ENCODE measurements around the gene EZR.

The EZR gene

GRCh38 chr6:158759966-158760617, 59.1 kb downstream of the EZR start:
- no peaks in the 10 kb centered on the region for H3K36me3 ChIP-seq (ENCODE audit: control insufficient read depth, insufficient read depth, low read length)
- WGBS (ENCODE audit: insufficient coverage, insufficient read length): no CpG with 5 or more reads among the region's 7 CpGs
- no peaks in the 10 kb centered on the region for H3K27me3 ChIP-seq (ENCODE audit: control insufficient read depth, insufficient read depth, low read length)
- H3K27ac ChIP-seq (ENCODE audit: low read length): no peak overlapping the region
- DNase-seq (ENCODE audit: low read depth, low spot score): no peak
- peaks cover 11% of the 10 kb centered on the region for H3K4me1 ChIP-seq (ENCODE audit: control insufficient read depth, insufficient read depth, low read length)
- no peaks in the 10 kb centered on the region for H3K9me3 ChIP-seq (ENCODE audit: control insufficient read depth, insufficient read depth, low read length)
- no peak overlapping the region for H3K4me3 ChIP-seq (ENCODE audit: low read length)

GRCh38 chr6:158758941-158759479, 60.2 kb downstream of the EZR start:
- DNase-seq (ENCODE audit: low read depth, low spot score): no peak
- no peaks in the 10 kb centered on the region for H3K27me3 ChIP-seq (ENCODE audit: control insufficient read depth, insufficient read depth, low read length)
- H3K36me3 ChIP-seq (ENCODE audit: control insufficient read depth, insufficient read depth, low read length): no peaks in the 10 kb centered on the region
- H3K4me1 ChIP-seq (ENCODE audit: control insufficient read depth, insufficient read depth, low read length): peaks cover 11% of the 10 kb centered on the region
- no peaks in the 10 kb centered on the region for H3K9me3 ChIP-seq (ENCODE audit: control insufficient read depth, insufficient read depth, low read length)
- no peak overlapping the region for H3K27ac ChIP-seq (ENCODE audit: low read length)
- WGBS (ENCODE audit: insufficient coverage, insufficient read length): no CpG with 5 or more reads among the region's 18 CpGs
- no peak overlapping the region for H3K4me3 ChIP-seq (ENCODE audit: low read length)

- no peak overlapping the region for H3K27ac ChIP-seq (ENCODE audit: low read length)
- H3K27me3 ChIP-seq (ENCODE audit: control insufficient read depth, insufficient read depth, low read length): no peaks in the 10 kb centered on the region
- WGBS (ENCODE audit: insufficient coverage, insufficient read length): no CpG with 5 or more reads among the region's 9 CpGs
- DNase-seq (ENCODE audit: low read depth, low spot score): peak; percentile 20
- H3K36me3 ChIP-seq (ENCODE audit: control insufficient read depth, insufficient read depth, low read length): no peaks in the 10 kb centered on the region
- H3K9me3 ChIP-seq (ENCODE audit: control insufficient read depth, insufficient read depth, low read length): no peaks in the 10 kb centered on the region
- H3K4me1 ChIP-seq (ENCODE audit: control insufficient read depth, insufficient read depth, low read length): peaks cover 11% of the 10 kb centered on the region
- no peak overlapping the region for H3K4me3 ChIP-seq (ENCODE audit: low read length)
These were observed 60.7 kb downstream of the EZR start for GRCh38 chr6:158758451-158758860.

DNA sequence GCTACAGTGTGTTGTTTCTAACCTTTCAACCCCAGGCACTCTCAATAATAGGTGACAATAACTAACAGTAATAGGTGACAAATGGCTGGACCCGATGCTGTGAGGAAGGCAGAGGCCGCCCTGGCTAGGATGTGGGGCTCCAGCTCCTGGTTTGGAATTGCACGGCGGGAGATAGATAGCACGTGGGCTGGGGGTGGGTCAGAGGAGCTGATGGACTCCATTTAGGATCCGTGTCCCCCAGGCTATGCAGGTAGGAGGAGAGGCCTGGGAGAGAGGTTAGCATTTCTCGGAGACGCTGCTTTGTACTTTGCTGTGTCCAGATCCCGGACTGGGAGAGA, 61.4 kb downstream of the EZR start:
- H3K4me3 ChIP-seq (ENCODE audit: low read length): no peak overlapping the region
- H3K36me3 ChIP-seq (ENCODE audit: control insufficient read depth, insufficient read depth, low read length): no peaks in the 10 kb centered on the region
- WGBS (ENCODE audit: insufficient coverage, insufficient read length): no CpG with 5 or more reads among the region's 9 CpGs
- H3K4me1 ChIP-seq (ENCODE audit: control insufficient read depth, insufficient read depth, low read length): peaks cover 11% of the 10 kb centered on the region
- no peaks in the 10 kb centered on the region for H3K27me3 ChIP-seq (ENCODE audit: control insufficient read depth, insufficient read depth, low read length)
- H3K9me3 ChIP-seq (ENCODE audit: control insufficient read depth, insufficient read depth, low read length): no peaks in the 10 kb centered on the region
- H3K27ac ChIP-seq (ENCODE audit: low read length): no peak overlapping the region
- DNase-seq (ENCODE audit: low read depth, low spot score): no peak

- H3K4me1 ChIP-seq (ENCODE audit: control insufficient read depth, insufficient read depth, low read length): peaks cover 11% of the 10 kb centered on the region
- no CpG with 5 or more reads among the region's 25 CpGs for WGBS (ENCODE audit: insufficient coverage, insufficient read length)
- DNase-seq (ENCODE audit: low read depth, low spot score): no peak
- no peak overlapping the region for H3K27ac ChIP-seq (ENCODE audit: low read length)
- H3K27me3 ChIP-seq (ENCODE audit: control insufficient read depth, insufficient read depth, low read length): no peaks in the 10 kb centered on the region
- H3K9me3 ChIP-seq (ENCODE audit: control insufficient read depth, insufficient read depth, low read length): no peaks in the 10 kb centered on the region
- no peaks in the 10 kb centered on the region for H3K36me3 ChIP-seq (ENCODE audit: control insufficient read depth, insufficient read depth, low read length)
- H3K4me3 ChIP-seq (ENCODE audit: low read length): no peak overlapping the region
These were observed 62.0 kb downstream of the EZR start for GRCh38 chr6:158756977-158757752.

DNA sequence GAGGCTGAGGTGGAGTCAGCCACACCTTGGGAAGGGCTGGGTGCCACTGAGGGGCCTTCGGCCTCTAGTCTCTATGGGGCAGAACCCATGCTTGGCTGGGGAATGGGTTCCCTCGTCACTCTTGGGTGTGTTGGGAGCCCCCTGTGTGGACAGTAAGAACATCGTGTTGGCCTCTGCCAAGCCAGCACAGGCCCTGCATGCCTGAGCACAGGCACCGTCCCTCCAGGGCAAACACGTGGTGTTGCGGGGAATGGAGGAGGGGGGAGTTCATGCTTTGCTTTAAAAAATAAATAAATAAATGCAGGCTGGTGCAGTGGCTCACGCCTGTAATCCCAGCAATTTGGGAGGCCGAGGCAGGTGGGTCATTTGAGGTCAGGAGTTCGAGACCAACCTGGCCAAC, 63.0 kb downstream of the EZR start:
- Histone ChIP-seq H3K4me1 (ENCODE audit: control insufficient read depth, insufficient read depth, low read length) (peaks cover 11% of the 10 kb centered on the region), H3K27ac (ENCODE audit: low read length) (no peak overlapping the region), H3K36me3 (ENCODE audit: control insufficient read depth, insufficient read depth, low read length) (no peaks in the 10 kb centered on the region), H3K9me3 (ENCODE audit: control insufficient read depth, insufficient read depth, low read length) (no peaks in the 10 kb centered on the region), H3K27me3 (ENCODE audit: control insufficient read depth, insufficient read depth, low read length) (no peaks in the 10 kb centered on the region), H3K4me3 (ENCODE audit: low read length) (no peak overlapping the region)
- DNase-seq (ENCODE audit: low read depth, low spot score): no peak
- no CpG with 5 or more reads among the region's 9 CpGs for WGBS (ENCODE audit: insufficient coverage, insufficient read length)

DNA sequence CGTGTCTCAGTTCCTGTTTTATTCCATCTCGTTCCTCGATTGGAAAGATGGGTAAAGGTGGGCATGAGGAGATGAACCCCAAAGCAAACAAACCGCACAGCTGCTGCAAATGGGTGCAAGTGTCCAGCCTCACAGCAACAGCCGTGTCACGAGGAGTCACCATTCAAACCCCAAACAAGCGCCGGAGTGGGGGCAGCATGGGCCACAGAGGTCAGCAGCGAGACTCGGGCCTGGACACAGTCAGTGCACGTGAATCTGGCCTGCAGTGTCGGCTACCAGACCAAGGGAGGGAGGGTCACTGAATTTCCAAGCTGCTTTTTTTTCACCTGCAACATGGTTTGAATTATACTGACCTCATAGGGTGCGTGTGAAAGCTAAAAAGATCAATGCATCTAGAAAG, 63.5 kb downstream of the EZR start:
- Histone ChIP-seq H3K27me3 (ENCODE audit: control insufficient read depth, insufficient read depth, low read length) (no peaks in the 10 kb centered on the region), H3K4me3 (ENCODE audit: low read length) (no peak overlapping the region), H3K4me1 (ENCODE audit: control insufficient read depth, insufficient read depth, low read length) (peaks cover 11% of the 10 kb centered on the region), H3K36me3 (ENCODE audit: control insufficient read depth, insufficient read depth, low read length) (no peaks in the 10 kb centered on the region), H3K27ac (ENCODE audit: low read length) (no peak overlapping the region), H3K9me3 (ENCODE audit: control insufficient read depth, insufficient read depth, low read length) (no peaks in the 10 kb centered on the region)
- no CpG with 5 or more reads among the region's 13 CpGs for WGBS (ENCODE audit: insufficient coverage, insufficient read length)
- DNase-seq (ENCODE audit: low read depth, low spot score): no peak

- no peaks in the 10 kb centered on the region for H3K36me3 ChIP-seq (ENCODE audit: control insufficient read depth, insufficient read depth, low read length)
- H3K4me1 ChIP-seq (ENCODE audit: control insufficient read depth, insufficient read depth, low read length): peaks cover 11% of the 10 kb centered on the region
- H3K4me3 ChIP-seq (ENCODE audit: low read length): no peak overlapping the region
- DNase-seq (ENCODE audit: low read depth, low spot score): no peak
- H3K27me3 ChIP-seq (ENCODE audit: control insufficient read depth, insufficient read depth, low read length): no peaks in the 10 kb centered on the region
- H3K9me3 ChIP-seq (ENCODE audit: control insufficient read depth, insufficient read depth, low read length): no peaks in the 10 kb centered on the region
- WGBS (ENCODE audit: insufficient coverage, insufficient read length): no CpG with 5 or more reads among the region's 11 CpGs
- H3K27ac ChIP-seq (ENCODE audit: low read length): no peak overlapping the region
These were observed 64.4 kb downstream of the EZR start for GRCh38 chr6:158754738-158755137.

DNA sequence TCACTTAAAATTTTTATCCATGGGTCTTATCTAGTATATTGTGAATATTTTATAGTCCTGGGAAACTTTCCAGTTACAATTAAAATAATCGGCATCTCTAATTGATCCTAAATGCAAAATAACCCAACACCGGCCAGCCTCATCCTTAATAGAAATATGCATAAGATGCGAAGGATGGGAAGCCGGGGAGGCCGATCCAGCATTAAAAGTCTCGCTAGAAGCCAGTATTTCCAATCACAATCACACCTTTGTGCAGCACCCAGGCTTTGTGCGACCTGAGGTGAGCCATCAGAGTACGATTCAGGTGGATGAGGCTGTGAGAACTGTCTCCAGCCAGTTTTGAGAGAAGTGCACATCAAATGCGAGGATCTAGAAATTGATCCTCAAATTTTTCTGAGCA, 65.4 kb downstream of the EZR start:
- H3K4me3 ChIP-seq (ENCODE audit: low read length): no peak overlapping the region
- DNase-seq (ENCODE audit: low read depth, low spot score): no peak
- no peaks in the 10 kb centered on the region for H3K36me3 ChIP-seq (ENCODE audit: control insufficient read depth, insufficient read depth, low read length)
- no peaks in the 10 kb centered on the region for H3K9me3 ChIP-seq (ENCODE audit: control insufficient read depth, insufficient read depth, low read length)
- no peak overlapping the region for H3K27ac ChIP-seq (ENCODE audit: low read length)
- no peaks in the 10 kb centered on the region for H3K27me3 ChIP-seq (ENCODE audit: control insufficient read depth, insufficient read depth, low read length)
- WGBS (ENCODE audit: insufficient coverage, insufficient read length): no CpG with 5 or more reads among the region's 9 CpGs
- H3K4me1 ChIP-seq (ENCODE audit: control insufficient read depth, insufficient read depth, low read length): peaks cover 8% of the 10 kb centered on the region

GRCh38 chr6:158752613-158753012, 66.6 kb downstream of the EZR start:
- Histone ChIP-seq H3K27me3 (ENCODE audit: control insufficient read depth, insufficient read depth, low read length) (no peaks in the 10 kb centered on the region), H3K9me3 (ENCODE audit: control insufficient read depth, insufficient read depth, low read length) (no peaks in the 10 kb centered on the region), H3K4me3 (ENCODE audit: low read length) (no peak overlapping the region), H3K36me3 (ENCODE audit: control insufficient read depth, insufficient read depth, low read length) (no peaks in the 10 kb centered on the region), H3K27ac (ENCODE audit: low read length) (no peak overlapping the region), H3K4me1 (ENCODE audit: control insufficient read depth, insufficient read depth, low read length) (peaks cover 2% of the 10 kb centered on the region)
- DNase-seq (ENCODE audit: low read depth, low spot score): no peak
- no CpG with 5 or more reads among the region's 3 CpGs for WGBS (ENCODE audit: insufficient coverage, insufficient read length)
